Common myeloid progenitor, CD34-positive (primary cell): ENCODE results near the gene PRRG4. TPM values are rescaled to one million over a fixed set of nuclear protein-coding genes. Genes with fewer than 3 reads are reported as not detected.
A peak's percentile ranks its signal among the peaks of the same experiment; 100 is the strongest.
"Not testable (repeated sequence)": the region's sequence is repeated elsewhere in the genome, so short reads cannot be mapped to it uniquely, and the experiment has no call there.

Experiments
- CTCF ChIA-PET: fragments of 350-600 bp; sonication (Branson Sonifier 250); formaldehyde crosslinking; loops from one replicate; lab custom pipeline; 2021; ENCODE audit warnings: antibody characterized with exemption; lab: Charles Lee
- POLR2A ChIA-PET: fragments of 350-600 bp; sonication (Branson Sonifier 250); formaldehyde crosslinking; loops from one replicate; lab custom pipeline; 2021; ENCODE audit warnings: antibody characterized with exemption; lab: Charles Lee
- DNase-seq, 3 donors: peaks; one replicate each; pipeline versions ENCODE4 v3.0.0 to v3.0.0-alpha.2; 2013
- H3K27ac ChIP-seq, 2 experiments: 1 replicate in 1 of 2; 2 replicates in 1 of 2; pipeline ENCODE4 v1.7.0; 2013; ENCODE audit warnings: inconsistent platforms in 2 of 2, low read length in 2 of 2, mild to moderate bottlenecking in 2 of 2, low read depth in 1 of 2, moderate library complexity in 1 of 2; ENCODE audit not compliant: severe bottlenecking in 2 of 2, insufficient read depth in 1 of 2, poor library complexity in 1 of 2
- H3K27me3 ChIP-seq, 5 experiments: replicated peaks in 2 of 5; 1 replicate in 3 of 5; 2 replicates in 2 of 5; pipeline versions ENCODE4 v1.6.1 to v1.7.0; 2013; ENCODE audit warnings: low read length in 4 of 5, mild to moderate bottlenecking in 2 of 5, moderate library complexity in 2 of 5, inconsistent platforms in 1 of 5; ENCODE audit not compliant: insufficient read depth in 5 of 5, control insufficient read depth in 4 of 5
- H3K36me3 ChIP-seq, 4 experiments: 1 replicate in 2 of 4; 2 replicates in 2 of 4; pipeline versions ENCODE4 v1.6.1 to v1.7.0; 2013; ENCODE audit warnings: low read length in 3 of 4, control low read depth in 1 of 4, mild to moderate bottlenecking in 1 of 4; ENCODE audit not compliant: control insufficient read depth in 4 of 4, insufficient read depth in 4 of 4
- H3K4me1 ChIP-seq, 4 experiments: 1 replicate in 3 of 4; 2 replicates in 1 of 4; pipeline versions ENCODE4 v1.6.1 to v1.7.1; 2013; ENCODE audit warnings: low read length in 3 of 4, mild to moderate bottlenecking in 3 of 4, control low read depth in 1 of 4, inconsistent platforms in 1 of 4, moderate library complexity in 1 of 4; ENCODE audit not compliant: control insufficient read depth in 4 of 4, insufficient read depth in 4 of 4; ENCODE audit errors: control extremely low read depth in 1 of 4
- H3K4me3 ChIP-seq, 7 experiments: 1 replicate in 4 of 7; 2 replicates in 3 of 7; pipeline versions ENCODE4 v1.5.1 to v1.7.0; 2013; ENCODE audit warnings: mild to moderate bottlenecking in 7 of 7, low read length in 6 of 7, moderate library complexity in 6 of 7, inconsistent platforms in 2 of 7, low read depth in 2 of 7, control low read depth in 1 of 7; ENCODE audit not compliant: insufficient read depth in 4 of 7, control insufficient read depth in 1 of 7; ENCODE audit errors: extremely low read depth in 1 of 7
- H3K9me3 ChIP-seq, 5 experiments: 1 replicate in 4 of 5; 2 replicates in 1 of 5; pipeline versions ENCODE4 v1.6.1 to v1.7.1; 2013; ENCODE audit warnings: low read length in 4 of 5, mild to moderate bottlenecking in 2 of 5, inconsistent platforms in 1 of 5, low read depth in 1 of 5, moderate library complexity in 1 of 5; ENCODE audit not compliant: control insufficient read depth in 4 of 5, insufficient read depth in 2 of 5; ENCODE audit errors: control extremely low read depth in 1 of 5
- WGBS: methylation state at CpG from one replicate; pipeline ENCODE4 v1.1.5; 2013; ENCODE audit not compliant: insufficient coverage; 5-methylcytosine and 5-hydroxymethylcytosine counted together
- polyA plus RNA-seq: library from polyadenylated mRNA; unstranded; fragments of 120-200 nt; gene quantifications from one replicate; pipeline ENCODE4 v1.2.1, GENCODE V29; 2013

Gene PRRG4
- 1.9 TPM for polyA plus RNA-seq

DNA sequence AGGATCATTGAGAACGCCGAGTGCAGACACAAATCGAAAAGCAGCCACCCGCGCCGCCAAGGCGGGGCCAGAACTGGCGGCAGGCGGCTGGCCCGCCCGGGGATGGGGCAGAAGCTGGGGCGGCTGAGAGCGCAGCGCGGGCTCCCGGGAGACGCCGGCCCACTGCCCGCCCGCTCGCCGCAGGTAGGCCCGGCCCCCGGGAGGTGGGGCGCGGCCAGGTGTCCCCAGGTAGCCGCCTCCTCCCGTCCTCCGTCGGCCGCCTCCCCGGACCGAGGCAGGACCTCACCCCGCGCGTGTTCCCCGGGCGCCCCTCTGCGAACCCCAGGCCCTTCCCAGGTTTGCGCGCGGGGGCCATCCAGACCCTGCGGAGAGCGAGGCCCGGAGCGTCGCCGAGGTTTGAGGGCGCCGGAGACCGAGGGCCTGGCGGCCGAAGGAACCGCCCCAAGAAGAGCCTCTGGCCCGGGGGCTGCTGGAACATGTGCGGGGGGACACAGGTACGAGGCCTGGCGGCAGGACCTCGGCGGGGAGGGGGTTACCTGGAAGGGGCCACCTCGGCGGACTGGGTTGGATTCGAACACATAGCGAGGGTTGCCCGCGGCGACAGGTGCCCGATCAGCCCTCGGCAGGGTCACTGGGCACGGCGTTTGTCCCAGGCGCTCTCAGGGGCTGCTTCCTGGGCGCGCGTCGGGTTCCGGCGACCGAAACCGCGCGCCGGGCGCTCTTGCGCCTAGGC lies at the start of gene PRRG4:
PRRG4 (plus strand) TSS at position 248 of the 733 bp plus-strand sequence. CDS start 603 bp downstream, outside the sequence.
- H3K9me3 ChIP-seq: no peaks in the 10 kb centered on the region
- H3K4me3 ChIP-seq: peak within 1 kb of the TSS; percentile 75 to 99 (median 91)
- H3K27ac ChIP-seq: peak within 1 kb of the TSS; percentile 40 to 81
- POLR2A ChIA-PET: interaction anchor here (0.6 kb wide), 1 partner anchor 86 kb away, joined by 3 read pairs; no protein-coding TSS in a partner anchor
- under 1% methylated on average over 77 of the region's 85 CpGs for WGBS
- DNase-seq: peak; percentile 59 to 81 (median 73)
- H3K4me1 ChIP-seq: peaks cover 6 to 17% (median 12%) of the 10 kb centered on the region in 4 experiments
- H3K27me3 ChIP-seq: no peaks in the 10 kb centered on the region
- CTCF ChIA-PET: interaction anchor here (0.6 to 1.5 kb wide), 2 partner anchors 9 to 17 kb away, joined by 3 to 4 read pairs; no protein-coding TSS in a partner anchor
- H3K36me3 ChIP-seq: peaks cover 0 to 3% (median under 1%) of the 10 kb centered on the region in 4 experiments

DNA sequence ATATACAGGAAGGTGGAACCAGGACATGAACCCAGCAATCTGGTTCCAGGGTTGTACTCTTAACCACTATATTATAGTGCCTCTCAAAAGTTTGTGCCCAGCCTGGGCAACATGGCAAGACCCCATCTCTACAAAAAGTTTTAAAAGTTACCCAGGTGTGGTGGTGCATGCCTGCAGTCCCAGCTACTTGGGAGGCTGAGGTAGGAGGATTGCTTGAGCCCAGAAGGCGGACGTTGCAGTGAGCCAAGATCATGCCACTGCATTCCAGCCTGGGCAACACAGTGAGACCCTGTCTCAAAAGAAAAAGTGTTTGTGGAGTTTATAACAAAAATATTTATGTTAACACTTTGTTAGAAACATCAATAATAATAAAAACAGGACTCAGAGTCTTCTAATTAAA lies 48.9 kb upstream of the PRRG4 start:
- H3K36me3 ChIP-seq, DNase-seq, H3K4me3 ChIP-seq, POLR2A ChIA-PET, H3K9me3 ChIP-seq, CTCF ChIA-PET, H3K27ac ChIP-seq, H3K27me3 ChIP-seq: not testable (repeated sequence)
- no CpG with 5 or more reads among the region's 2 CpGs for WGBS
- H3K4me1 ChIP-seq: peaks cover 6 to 20% (median 9%) of the 10 kb centered on the region in 4 experiments

- peaks cover 6 to 20% (median 9%) of the 10 kb centered on the region in 4 experiments for H3K4me1 ChIP-seq
- H3K27me3 ChIP-seq: no peaks in the 10 kb centered on the region
- ChIA-PET CTCF (interaction anchor here (0.8 kb wide), 1 partner anchor 27 kb away, joined by 3 read pairs; no protein-coding TSS in a partner anchor), POLR2A (no interaction called here)
- no peak for DNase-seq
- no peaks in the 10 kb centered on the region for H3K9me3 ChIP-seq
- WGBS: 100% methylated on average over 4 of the region's 5 CpGs
- H3K36me3 ChIP-seq: no peaks in the 10 kb centered on the region
- no peak overlapping the region for H3K27ac ChIP-seq
- no peak overlapping the region for H3K4me3 ChIP-seq
These were observed 48.0 kb upstream of the PRRG4 start for GRCh38 chr11:32781721-32782120.

GRCh38 chr11:32785262-32785661 lies 44.5 kb upstream of the PRRG4 start:
- DNase-seq: no peak
- H3K9me3 ChIP-seq: no peaks in the 10 kb centered on the region
- no peak overlapping the region for H3K27ac ChIP-seq
- WGBS: 97% methylated on average over 3 of the region's 3 CpGs
- CTCF ChIA-PET: no interaction called here
- H3K36me3 ChIP-seq: no peaks in the 10 kb centered on the region
- no peaks in the 10 kb centered on the region for H3K27me3 ChIP-seq
- H3K4me3 ChIP-seq: no peak overlapping the region
- POLR2A ChIA-PET: no interaction called here
- peaks cover 0 to 6% (median under 1%) of the 10 kb centered on the region in 4 experiments for H3K4me1 ChIP-seq

GRCh38 chr11:32786811-32787210 lies 42.9 kb upstream of the PRRG4 start:
- no peaks in the 10 kb centered on the region for H3K9me3 ChIP-seq
- H3K36me3 ChIP-seq: no peaks in the 10 kb centered on the region
- DNase-seq: no peak
- ChIA-PET POLR2A (no interaction called here), CTCF (no interaction called here)
- no peaks in the 10 kb centered on the region for H3K27me3 ChIP-seq
- H3K4me3 ChIP-seq: no peak overlapping the region
- no peak overlapping the region for H3K27ac ChIP-seq
- H3K4me1 ChIP-seq: peaks cover 0 to under 1% (median 0%) of the 10 kb centered on the region in 4 experiments

DNA sequence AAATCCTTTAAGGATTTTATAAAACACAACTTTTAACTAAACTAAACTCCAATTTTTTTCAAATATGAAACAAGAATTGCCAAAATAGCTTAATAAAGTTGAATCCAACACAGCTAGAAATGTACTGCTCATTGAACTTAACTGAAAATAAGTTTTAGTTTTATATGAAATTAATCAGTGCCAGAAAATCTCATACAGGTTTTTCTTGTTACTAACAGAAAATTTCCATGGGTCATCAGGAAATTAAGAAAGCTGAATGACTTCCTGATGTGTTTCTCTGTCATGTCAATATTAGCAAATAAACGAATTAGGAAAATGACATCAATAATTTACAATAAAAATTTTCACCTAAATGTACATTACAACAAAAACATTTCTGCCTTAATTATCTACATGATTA lies 38.8 kb upstream of the PRRG4 start:
- Histone ChIP-seq H3K4me1 (peaks cover 0 to 5% (median 0%) of the 10 kb centered on the region in 4 experiments), H3K27me3 (no peaks in the 10 kb centered on the region), H3K36me3 (no peaks in the 10 kb centered on the region), H3K27ac (no peak overlapping the region), H3K4me3 (no peak overlapping the region), H3K9me3 (no peaks in the 10 kb centered on the region)
- CTCF ChIA-PET: interaction anchor here (1.1 to 3.3 kb wide), 5 partner anchors 19 to 77 kb away, joined by 3 to 16 read pairs (median 9); no protein-coding TSS in a partner anchor
- POLR2A ChIA-PET: interaction anchor here (0.6 kb wide), 1 partner anchor 485 kb away, joined by 3 read pairs; no protein-coding TSS in a partner anchor
- DNase-seq: no peak
- WGBS: 80% methylated on average over 1 of the region's 1 CpG
